Small intestine (tissue), 7 donors: Measurements from ENCODE around the gene RNH1. TPM values are rescaled to one million over a fixed set of nuclear protein-coding genes. Genes with fewer than 3 reads are reported as not detected.

Source experiments
- DNase-seq, 2 donors: peaks; one replicate each; pipeline versions ENCODE4 v3.0.0 to v3.0.0-alpha.2; 2013
- FAIRE-seq: peaks from 2 replicates; lab custom pipeline; 2012; peaks lifted over from hg19 to GRCh38; lab: Jason Lieb, UNC
- H3K27ac ChIP-seq, 3 donors: one replicate each; pipeline ENCODE4 v1.5.1; 2013; ENCODE audit warnings: low read length in 2 of 3, mild to moderate bottlenecking in 2 of 3, control low read depth in 1 of 3, inconsistent platforms in 1 of 3, low read depth in 1 of 3, moderate library complexity in 1 of 3
- H3K27me3 ChIP-seq, 3 donors: one replicate each; pipeline ENCODE4 v1.6.1; 2013; ENCODE audit warnings: low read length in 3 of 3, inconsistent platforms in 1 of 3; ENCODE audit not compliant: control insufficient read depth in 3 of 3, insufficient read depth in 3 of 3
- H3K36me3 ChIP-seq, 3 donors: one replicate each; pipeline ENCODE4 v1.6.1; 2013; ENCODE audit warnings: low read length in 3 of 3, inconsistent platforms in 1 of 3, low read depth in 1 of 3, mild to moderate bottlenecking in 1 of 3, moderate library complexity in 1 of 3; ENCODE audit not compliant: control insufficient read depth in 3 of 3, insufficient read depth in 2 of 3
- H3K4me1 ChIP-seq, 3 donors: one replicate each; pipeline ENCODE4 v1.6.1; 2013; ENCODE audit warnings: low read length in 2 of 3, inconsistent platforms in 1 of 3, low read depth in 1 of 3, mild to moderate bottlenecking in 1 of 3, moderate library complexity in 1 of 3; ENCODE audit not compliant: control insufficient read depth in 3 of 3, insufficient read depth in 2 of 3
- H3K4me3 ChIP-seq, 3 donors: one replicate each; pipeline ENCODE4 v1.5.1; 2013; ENCODE audit warnings: low read length in 3 of 3, control low read depth in 1 of 3, inconsistent platforms in 1 of 3, low read depth in 1 of 3, mild to moderate bottlenecking in 1 of 3, moderate library complexity in 1 of 3
- H3K9me3 ChIP-seq, 2 donors: one replicate each; pipeline ENCODE4 v1.6.1; 2013; ENCODE audit warnings: low read depth in 1 of 2, low read length in 1 of 2; ENCODE audit not compliant: control insufficient read depth in 2 of 2, insufficient read depth in 1 of 2
- WGBS, 3 donors: extraction: QIAGEN DNeasy Blood & Tissue Kit; methylation state at CpG; one replicate each; pipeline ENCODE4 v1.1.7; 2013; 5-methylcytosine and 5-hydroxymethylcytosine counted together
- polyA plus RNA-seq, 4 donors: library from polyadenylated mRNA; stranded (reverse) in 3 of 4; unstranded in 1 of 4; fragments of 200-250 nt in 3 of 4; fragments of 120-200 nt in 1 of 4; gene quantifications; one replicate each; pipeline versions ENCODE4 v1.2.1 to v1.2.3, GENCODE V29; 2013
- donor health status: healthy with polysubstance abuse.
- donor health status: control.
- donor health status: control.
- donor health status: Bipolar disorder and iron deficiency.
- donor health status: healthy.

RNH1 gene
- polyA plus RNA-seq, 4 donors: 80.9 to 120 (median 100) TPM

GRCh38 chr11:551596-551995 lies 44.6 kb upstream of the RNH1 start:
- H3K4me1 ChIP-seq: peaks cover 0 to 15% (median 0%) of the 10 kb centered on the region in 3 donors
- peaks cover 0 to 27% (median 0%) of the 10 kb centered on the region in 3 donors for H3K27me3 ChIP-seq
- peaks cover 0 to 5% (median 0%) of the 10 kb centered on the region in 3 donors for H3K36me3 ChIP-seq
- no peak overlapping the region for H3K4me3 ChIP-seq
- H3K27ac ChIP-seq: no peak overlapping the region
- DNase-seq: no peak
- 82 to 87% (median 85%) methylated on average over 12 of the region's 12 CpGs for WGBS, 3 donors
- no peaks in the 10 kb centered on the region for H3K9me3 ChIP-seq
- no peak for FAIRE-seq

GRCh38 chr11:551131-551530 lies 44.1 kb upstream of the RNH1 start:
- 81 to 90% (median 83%) methylated on average over 10 to 16 of the region's 16 CpGs for WGBS, 3 donors
- Histone ChIP-seq H3K36me3 (peaks cover 0 to 5% (median 0%) of the 10 kb centered on the region in 3 donors), H3K27ac (no peak overlapping the region), H3K27me3 (peaks cover 0 to 22% (median 0%) of the 10 kb centered on the region in 3 donors), H3K4me3 (no peak overlapping the region), H3K9me3 (no peaks in the 10 kb centered on the region), H3K4me1 (peaks cover 0 to 12% (median 0%) of the 10 kb centered on the region in 3 donors)
- DNase-seq (no peak), FAIRE-seq (no peak)

GRCh38 chr11:550746-551085 lies 43.7 kb upstream of the RNH1 start:
- no peak for FAIRE-seq
- no peak for DNase-seq
- Histone ChIP-seq H3K9me3 (no peaks in the 10 kb centered on the region), H3K36me3 (peaks cover 0 to 5% (median 0%) of the 10 kb centered on the region in 3 donors), H3K4me3 (no peak overlapping the region), H3K27me3 (peaks cover 0 to 20% (median 0%) of the 10 kb centered on the region in 3 donors), H3K4me1 (peaks cover 0 to 11% (median 0%) of the 10 kb centered on the region in 3 donors), H3K27ac (no peak overlapping the region)
- WGBS, 3 donors: 77 to 93% (median 89%) methylated on average over 3 to 5 of the region's 5 CpGs

DNA sequence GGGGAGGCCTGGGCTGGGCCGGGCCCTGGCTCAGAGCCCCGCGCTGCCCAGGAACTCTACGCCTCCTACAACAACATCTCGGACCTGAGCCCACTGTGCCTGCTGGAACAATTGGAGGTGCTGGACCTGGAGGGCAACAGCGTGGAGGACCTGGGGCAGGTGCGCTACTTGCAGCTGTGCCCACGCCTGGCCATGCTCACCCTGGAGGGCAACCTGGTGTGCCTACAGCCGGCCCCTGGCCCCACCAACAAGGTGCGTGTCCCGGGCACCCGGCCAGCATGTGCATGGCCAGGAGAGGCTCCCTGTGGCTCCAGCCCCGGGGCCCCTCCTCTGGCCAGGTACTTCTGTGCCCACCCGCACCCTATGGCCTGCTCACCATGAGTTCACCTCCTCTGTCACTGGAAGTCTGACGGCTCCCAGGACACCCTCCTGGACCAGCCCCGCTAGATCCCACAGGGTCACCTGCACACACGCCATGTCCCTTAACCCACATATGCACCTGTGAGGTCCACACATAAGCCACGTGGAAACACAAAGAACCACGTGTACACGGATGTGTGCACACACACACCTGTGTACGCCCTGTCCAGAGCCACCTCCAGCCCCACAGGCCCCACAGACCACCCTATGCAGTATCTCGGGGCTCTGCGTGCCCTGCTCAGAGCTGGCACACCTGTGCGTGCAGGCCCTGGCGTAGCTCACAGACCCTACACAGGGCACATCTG lies 43.1 kb upstream of the RNH1 start:
- no peak overlapping the region for H3K27ac ChIP-seq
- peaks cover 0 to 5% (median 0%) of the 10 kb centered on the region in 3 donors for H3K36me3 ChIP-seq
- FAIRE-seq (no peak), DNase-seq (no peak)
- H3K4me1 ChIP-seq: peaks cover 0 to 11% (median 0%) of the 10 kb centered on the region in 3 donors
- peaks cover 0 to 15% (median 0%) of the 10 kb centered on the region in 3 donors for H3K27me3 ChIP-seq
- 89 to 94% (median 93%) methylated on average over 23 to 25 of the region's 25 CpGs for WGBS, 3 donors
- no peaks in the 10 kb centered on the region for H3K9me3 ChIP-seq
- no peak overlapping the region for H3K4me3 ChIP-seq

DNA sequence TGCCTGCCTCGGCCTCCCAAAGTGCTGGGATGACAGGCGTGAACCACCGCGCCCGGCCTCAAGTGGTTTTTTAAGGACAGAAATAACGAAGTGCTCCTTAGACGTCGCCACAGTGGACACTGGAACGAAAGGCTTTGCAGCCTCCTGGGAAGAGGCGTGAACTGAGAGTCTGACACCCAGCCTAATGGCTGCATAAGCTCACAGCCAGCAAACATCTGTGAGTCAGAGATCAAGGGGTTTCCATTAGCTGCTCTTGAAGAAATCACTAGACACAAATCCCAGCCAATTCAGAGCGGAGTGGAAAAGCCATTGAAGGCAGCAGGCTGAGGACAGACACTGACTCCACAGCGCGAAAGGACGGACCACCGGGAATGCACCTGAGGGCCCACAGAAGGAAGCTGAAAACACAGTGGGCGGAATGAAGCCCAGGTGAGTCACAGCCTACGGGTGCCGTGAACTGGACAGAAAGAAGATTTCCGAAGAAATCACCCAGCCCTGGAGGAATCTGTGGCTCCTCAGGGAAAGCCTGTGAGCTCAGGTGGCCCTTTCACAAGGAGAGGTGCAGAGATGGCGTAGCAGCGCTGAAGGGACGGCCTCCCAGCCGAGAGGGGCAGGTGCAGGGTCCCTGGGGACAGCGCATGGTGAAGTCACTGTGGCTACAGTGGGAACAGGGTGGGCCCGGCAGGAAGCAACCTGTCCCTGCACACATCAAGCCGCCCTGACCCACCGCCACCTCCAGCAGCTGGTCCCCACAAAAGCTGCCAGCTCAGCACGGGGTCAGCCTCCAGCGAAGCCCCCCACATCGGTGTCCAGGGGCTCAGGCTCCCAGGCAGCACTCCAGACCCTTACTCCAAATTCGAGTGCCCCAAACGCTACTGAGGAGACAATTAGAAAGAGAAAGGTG lies 41.9 kb upstream of the RNH1 start:
- Histone ChIP-seq H3K27ac (no peak overlapping the region), H3K36me3 (peaks cover 0 to 5% (median 0%) of the 10 kb centered on the region in 3 donors), H3K4me1 (peaks cover 0 to 4% (median 4%) of the 10 kb centered on the region in 3 donors), H3K9me3 (no peaks in the 10 kb centered on the region), H3K4me3 (no peak overlapping the region), H3K27me3 (peaks cover 0 to 5% (median 0%) of the 10 kb centered on the region in 3 donors)
- no peak for DNase-seq
- 84 to 88% (median 88%) methylated on average over 31 to 32 of the region's 32 CpGs for WGBS, 3 donors
- FAIRE-seq: no peak

DNA sequence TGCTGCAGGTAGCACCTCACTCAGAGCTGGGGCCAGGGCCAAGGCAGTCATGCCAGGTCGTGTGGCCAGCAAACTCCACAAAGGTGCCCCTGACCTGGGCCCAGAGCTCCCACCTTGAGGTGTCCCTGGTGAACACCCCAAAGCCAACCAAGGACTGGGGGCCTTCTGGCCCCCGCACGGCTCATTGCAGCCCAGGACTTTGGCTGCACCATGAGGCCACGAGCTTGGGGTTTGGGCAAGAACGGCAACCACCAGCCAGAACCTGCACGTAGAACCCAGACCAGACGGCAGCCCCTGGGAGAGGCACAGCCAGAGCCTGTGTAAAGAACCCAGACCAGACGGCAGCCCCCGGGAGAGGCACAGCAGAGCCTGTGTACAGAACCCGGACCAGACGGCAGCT lies 38.1 kb upstream of the RNH1 start:
- H3K36me3 ChIP-seq: peaks cover 0 to 2% (median 0%) of the 10 kb centered on the region in 3 donors
- DNase-seq (no peak), FAIRE-seq (no peak)
- no peaks in the 10 kb centered on the region for H3K9me3 ChIP-seq
- H3K27me3 ChIP-seq: no peaks in the 10 kb centered on the region
- 87 to 93% (median 91%) methylated on average over 11 of the region's 11 CpGs for WGBS, 3 donors
- no peak overlapping the region for H3K4me3 ChIP-seq
- H3K27ac ChIP-seq: no peak overlapping the region
- H3K4me1 ChIP-seq: peaks cover 0 to 4% (median 0%) of the 10 kb centered on the region in 3 donors

- FAIRE-seq (no peak), DNase-seq (no peak)
- WGBS, 3 donors: 80 to 88% (median 83%) methylated on average over 5 of the region's 5 CpGs
These were observed 37.8 kb upstream of the RNH1 start for GRCh38 chr11:544817-545166.

GRCh38 chr11:541433-541885 lies 34.4 kb upstream of the RNH1 start:
- 66 to 87% (median 81%) methylated on average over 20 of the region's 20 CpGs for WGBS, 3 donors
- peaks cover 0 to 18% (median 0%) of the 10 kb centered on the region in 3 donors for H3K27me3 ChIP-seq
- H3K36me3 ChIP-seq: peaks cover 0 to 5% (median 0%) of the 10 kb centered on the region in 3 donors
- H3K27ac ChIP-seq: no peak overlapping the region
- DNase-seq: no peak
- no peak for FAIRE-seq
- H3K9me3 ChIP-seq: no peaks in the 10 kb centered on the region
- peaks cover 3 to 18% (median 4%) of the 10 kb centered on the region in 3 donors for H3K4me1 ChIP-seq
- H3K4me3 ChIP-seq: no peak overlapping the region

More at GRCh38 chr11:544817-545166, 37.8 kb upstream of the RNH1 start:
- Histone ChIP-seq H3K9me3 (no peaks in the 10 kb centered on the region), H3K36me3 (peaks cover 0 to 4% (median 0%) of the 10 kb centered on the region in 3 donors), H3K27me3 (no peaks in the 10 kb centered on the region), H3K27ac (no peak overlapping the region), H3K4me1 (peaks cover 0 to 4% (median 0%) of the 10 kb centered on the region in 3 donors), H3K4me3 (no peak overlapping the region)
